IgD-negative memory B cell (primary cell): ENCODE data around the gene EHMT2. TPM values are rescaled to one million over a fixed set of nuclear protein-coding genes. Genes with fewer than 3 reads are reported as not detected.

ENCODE experiments used
- H3K27ac Mint-ChIP-seq, 3 donors: one replicate each; pipeline ENCODE4 v1.8.0; 2020 to 2022; ENCODE audit warnings: mild to moderate bottlenecking in 3 of 3, mixed read lengths in 3 of 3, moderate library complexity in 1 of 3
- H3K27me3 Mint-ChIP-seq: one replicate; pipeline ENCODE4 v1.8.0; 2021; ENCODE audit warnings: mixed read lengths
- H3K36me3 Mint-ChIP-seq: one replicate; pipeline ENCODE4 v1.8.0; 2020; ENCODE audit warnings: mild to moderate bottlenecking, mixed read lengths
- H3K4me1 Mint-ChIP-seq, 3 donors: one replicate each; pipeline ENCODE4 v1.8.0; 2020 to 2022; ENCODE audit warnings: mixed read lengths in 3 of 3, mild to moderate bottlenecking in 1 of 3
- H3K4me3 Mint-ChIP-seq, 4 donors: one replicate each; pipeline ENCODE4 v1.8.0; 2020 to 2022; ENCODE audit warnings: mild to moderate bottlenecking in 4 of 4, mixed read lengths in 4 of 4, moderate library complexity in 3 of 4
- H3K9me3 Mint-ChIP-seq, 3 donors: one replicate each; pipeline ENCODE4 v1.8.0; 2020 to 2021; ENCODE audit warnings: mixed read lengths in 3 of 3, mild to moderate bottlenecking in 1 of 3
- polyA plus RNA-seq: library from polyadenylated mRNA; unstranded; fragments of 300-500 nt; fragmentation: Illumina TruSeq; gene quantifications from one replicate; pipeline ENCODE4 v1.2.3, GENCODE V29; 2021

The EHMT2 gene
- polyA plus RNA-seq, 1 donor from 2014 or later, result 49.3 TPM

GRCh38 chr6:31905041-31905440, 7.5 kb upstream of the EHMT2 start:
- H3K4me3 Mint-ChIP-seq, result peak overlapping the region in 2 of 4 donors; percentile 23 to 50
- H3K27ac Mint-ChIP-seq, result no peak overlapping the region
- no peaks in the 10 kb centered on the region for H3K36me3 Mint-ChIP-seq
- peaks cover 12 to 15% (median 13%) of the 10 kb centered on the region in 3 donors for H3K4me1 Mint-ChIP-seq
- H3K27me3 Mint-ChIP-seq, result peaks cover 3% of the 10 kb centered on the region
- no peaks in the 10 kb centered on the region for H3K9me3 Mint-ChIP-seq

DNA sequence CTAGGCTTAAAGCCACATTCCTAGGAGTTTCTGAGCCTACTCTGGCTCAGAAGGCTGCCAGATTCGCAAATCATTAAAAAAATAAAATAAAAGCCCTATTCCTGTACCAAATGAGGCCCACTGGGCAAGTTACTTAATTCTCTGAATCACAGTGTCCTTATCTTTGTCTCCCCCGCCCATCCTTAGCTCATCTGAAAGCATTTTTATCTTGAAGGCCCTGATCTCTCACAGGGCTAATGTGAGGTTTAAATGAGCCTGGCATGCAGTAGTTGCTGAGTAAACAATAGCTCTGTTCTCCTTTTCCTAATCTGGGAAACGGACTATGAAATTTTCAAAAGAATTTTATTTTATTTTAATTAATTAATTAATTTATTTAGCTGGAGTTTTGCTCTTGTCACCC, 6.5 kb upstream of the EHMT2 start:
- H3K36me3 Mint-ChIP-seq, result no peaks in the 10 kb centered on the region
- H3K4me1 Mint-ChIP-seq, result peaks cover 13 to 16% (median 14%) of the 10 kb centered on the region in 3 donors
- H3K4me3 Mint-ChIP-seq, result peak overlapping the region in 1 of 4 donors; percentile 60
- no peaks in the 10 kb centered on the region for H3K9me3 Mint-ChIP-seq
- H3K27ac Mint-ChIP-seq, result no peak overlapping the region
- H3K27me3 Mint-ChIP-seq, result peaks cover 3% of the 10 kb centered on the region

DNA sequence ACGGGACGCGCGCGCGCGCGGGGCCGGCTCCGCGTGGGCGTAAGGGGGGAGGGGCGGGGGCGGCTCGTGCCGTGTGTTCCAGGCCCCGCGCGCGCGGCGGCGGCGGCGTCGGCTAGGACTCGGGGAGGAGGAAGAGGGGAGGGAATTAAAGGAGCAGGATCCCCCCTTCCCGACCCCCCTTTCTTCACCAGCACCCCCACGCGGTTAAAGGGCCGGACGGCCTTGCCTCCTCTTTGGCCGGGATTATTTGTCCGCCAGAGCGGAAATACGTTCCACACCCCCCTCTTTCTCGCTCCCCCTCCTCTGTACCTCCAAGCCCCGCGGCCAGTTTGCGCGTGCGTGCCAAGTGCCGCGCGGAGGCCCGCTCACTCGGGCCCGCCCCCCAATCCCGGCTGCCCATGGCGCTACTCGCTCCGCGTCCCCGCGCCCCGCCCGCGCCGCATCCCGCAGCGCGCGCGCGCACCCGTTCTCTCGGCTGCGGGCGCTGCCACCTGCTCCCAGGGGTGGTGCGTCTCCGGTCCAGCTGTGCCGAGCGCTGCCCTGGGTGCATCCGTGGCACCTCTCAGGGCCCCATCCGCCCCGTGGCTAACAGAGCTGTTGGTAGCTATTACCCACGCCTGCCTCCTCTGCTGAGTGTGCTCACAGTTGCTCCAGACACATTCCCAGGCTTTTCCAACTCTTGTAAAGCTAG, 4.6 kb upstream of the EHMT2 start, which contains the start of gene ZBTB12:
TSS of gene ZBTB12 (minus strand) at position 134 of the 691 bp plus-strand sequence. CDS start 781 bp downstream, outside the sequence.
- H3K27me3 Mint-ChIP-seq, result peaks cover 3% of the 10 kb centered on the region
- no peaks in the 10 kb centered on the region for H3K36me3 Mint-ChIP-seq
- no peaks in the 10 kb centered on the region for H3K9me3 Mint-ChIP-seq
- peak within 1 kb of the TSS; percentile 77 to 96 (median 90) for H3K4me3 Mint-ChIP-seq
- peak within 1 kb of the TSS; percentile 43 to 92 (median 63) for H3K27ac Mint-ChIP-seq
- H3K4me1 Mint-ChIP-seq, result peaks cover 13 to 22% (median 18%) of the 10 kb centered on the region in 3 donors

GRCh38 chr6:31901415-31901952, 4.0 kb upstream of the EHMT2 start:
- H3K27ac Mint-ChIP-seq, result peak overlapping the region; percentile 10 to 63 (median 43)
- H3K36me3 Mint-ChIP-seq, result no peaks in the 10 kb centered on the region
- peak overlapping the region; percentile 70 to 93 (median 76) for H3K4me3 Mint-ChIP-seq
- no peaks in the 10 kb centered on the region for H3K9me3 Mint-ChIP-seq
- H3K27me3 Mint-ChIP-seq, result peaks cover 3% of the 10 kb centered on the region
- H3K4me1 Mint-ChIP-seq, result peaks cover 13 to 22% (median 20%) of the 10 kb centered on the region in 3 donors

- Mint-ChIP-seq H3K27me3 (no peaks in the 10 kb centered on the region), H3K4me1 (peaks cover 13 to 24% (median 23%) of the 10 kb centered on the region in 3 donors), H3K36me3 (no peaks in the 10 kb centered on the region), H3K4me3 (peak overlapping the region; percentile 70 to 93 (median 76)), H3K9me3 (no peaks in the 10 kb centered on the region), H3K27ac (peak overlapping the region; percentile 27 to 43 (median 31))
Measured at GRCh38 chr6:31900917-31901414, 3.5 kb upstream of the EHMT2 start.

DNA sequence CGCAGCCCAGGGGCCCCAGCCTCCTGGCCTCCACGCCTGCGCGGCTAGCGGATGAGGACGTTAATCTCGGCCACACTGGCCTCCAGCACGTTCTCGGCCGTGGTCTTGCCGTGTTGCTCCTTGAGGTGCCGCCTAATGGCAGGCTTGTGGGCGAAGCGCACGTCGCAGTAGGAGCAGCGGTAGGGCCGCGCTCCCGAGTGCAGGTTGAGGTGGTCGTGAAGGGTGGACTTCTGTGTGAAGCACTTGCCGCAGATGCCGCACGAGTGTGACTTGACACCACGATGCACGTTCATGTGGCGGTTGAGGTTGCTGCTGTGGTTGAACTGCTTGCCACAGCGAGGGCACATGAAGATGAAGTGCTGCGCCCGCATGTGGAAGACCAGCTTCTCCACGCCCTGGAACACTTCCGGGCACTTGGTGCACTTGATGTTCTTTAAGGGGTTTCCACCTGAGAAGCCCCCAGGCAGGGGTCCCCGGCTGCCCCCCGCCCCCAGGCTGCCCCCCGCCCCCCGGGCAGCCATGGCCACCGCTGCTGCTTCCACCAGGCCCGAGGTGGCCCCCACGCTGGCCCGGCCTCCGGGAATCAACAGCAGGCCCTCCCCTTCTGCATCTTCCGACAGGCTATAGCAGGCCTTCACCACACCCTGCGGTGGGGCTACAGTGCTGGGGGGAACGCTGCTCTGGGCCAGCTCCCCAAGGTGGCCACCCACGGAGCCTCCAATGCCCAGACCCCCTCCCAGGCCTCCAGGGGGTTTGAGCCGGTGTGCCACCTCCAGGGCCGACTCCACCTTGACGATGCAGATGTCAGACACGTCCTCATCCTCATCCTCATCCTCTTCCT, 2.6 kb upstream of the EHMT2 start:
- no peaks in the 10 kb centered on the region for H3K9me3 Mint-ChIP-seq
- H3K4me1 Mint-ChIP-seq, result peaks cover 13 to 28% (median 25%) of the 10 kb centered on the region in 3 donors
- peak overlapping the region; percentile 32 to 98 (median 72) for H3K4me3 Mint-ChIP-seq
- H3K36me3 Mint-ChIP-seq, result no peaks in the 10 kb centered on the region
- peak overlapping the region in 1 of 3 donors; percentile 99 for H3K27ac Mint-ChIP-seq
- H3K27me3 Mint-ChIP-seq, result no peaks in the 10 kb centered on the region

- peak overlapping the region in 1 of 3 donors; percentile 99 for H3K27ac Mint-ChIP-seq
- no peaks in the 10 kb centered on the region for H3K9me3 Mint-ChIP-seq
- H3K4me3 Mint-ChIP-seq, result peak overlapping the region; percentile 14 to 98 (median 72)
- peaks cover 13 to 28% (median 25%) of the 10 kb centered on the region in 3 donors for H3K4me1 Mint-ChIP-seq
- H3K27me3 Mint-ChIP-seq, result no peaks in the 10 kb centered on the region
- no peaks in the 10 kb centered on the region for H3K36me3 Mint-ChIP-seq
Measured at GRCh38 chr6:31899215-31899614, 1.7 kb upstream of the EHMT2 start.

GRCh38 chr6:31898383-31899011, 999 bp upstream of the EHMT2 start:
- Mint-ChIP-seq H3K9me3 (no peaks in the 10 kb centered on the region), H3K27me3 (no peaks in the 10 kb centered on the region), H3K4me3 (peak overlapping the region; percentile 96 to 98 (median 96)), H3K4me1 (peaks cover 13 to 28% (median 25%) of the 10 kb centered on the region in 3 donors), H3K36me3 (no peaks in the 10 kb centered on the region), H3K27ac (peak overlapping the region; percentile 97 to 99 (median 97))

DNA sequence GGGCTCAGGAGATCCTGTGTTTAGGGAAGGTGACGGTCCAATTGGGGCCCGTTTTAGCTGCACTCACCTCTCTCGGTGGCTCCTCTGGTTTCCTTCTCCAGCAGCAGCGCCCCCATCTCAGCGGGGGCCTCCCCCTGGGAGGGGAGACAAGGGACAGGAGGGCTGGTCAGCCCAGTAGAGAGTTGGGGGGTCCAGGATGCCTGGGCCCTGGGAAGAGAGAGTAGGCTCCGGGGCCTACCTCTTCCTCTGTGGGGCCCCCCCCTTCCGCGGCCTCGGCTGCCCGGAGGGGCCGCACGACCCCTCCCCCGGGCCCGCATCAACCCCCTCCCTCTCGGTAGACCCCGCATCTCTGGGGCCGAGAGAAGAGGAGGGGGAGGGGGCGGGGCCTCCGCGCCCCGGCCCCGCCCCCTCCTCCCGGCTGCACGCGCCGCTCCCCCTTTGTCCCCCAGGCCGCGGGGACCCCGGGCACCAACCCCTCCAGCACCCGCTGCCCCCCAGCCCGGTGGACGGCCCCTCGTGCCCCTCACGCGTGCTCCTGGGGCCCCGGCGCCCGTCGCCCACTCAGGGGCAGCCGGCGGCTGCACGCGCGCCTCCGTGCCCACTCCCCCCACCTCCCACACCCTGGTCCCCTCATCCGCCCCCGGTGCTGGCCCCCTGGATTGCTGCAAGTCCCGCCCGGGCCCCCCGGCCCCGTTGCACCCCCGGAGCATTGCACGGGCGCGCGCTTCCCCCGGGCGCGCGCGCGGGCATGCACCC, 464 bp downstream of the EHMT2 start:
- Mint-ChIP-seq H3K9me3 (no peaks in the 10 kb centered on the region), H3K27ac (peak overlapping the region; percentile 74 to 98 (median 84)), H3K4me3 (peak overlapping the region; percentile 91 to 98 (median 96)), H3K4me1 (peaks cover 4 to 19% (median 17%) of the 10 kb centered on the region in 3 donors), H3K27me3 (no peaks in the 10 kb centered on the region), H3K36me3 (no peaks in the 10 kb centered on the region)

DNA sequence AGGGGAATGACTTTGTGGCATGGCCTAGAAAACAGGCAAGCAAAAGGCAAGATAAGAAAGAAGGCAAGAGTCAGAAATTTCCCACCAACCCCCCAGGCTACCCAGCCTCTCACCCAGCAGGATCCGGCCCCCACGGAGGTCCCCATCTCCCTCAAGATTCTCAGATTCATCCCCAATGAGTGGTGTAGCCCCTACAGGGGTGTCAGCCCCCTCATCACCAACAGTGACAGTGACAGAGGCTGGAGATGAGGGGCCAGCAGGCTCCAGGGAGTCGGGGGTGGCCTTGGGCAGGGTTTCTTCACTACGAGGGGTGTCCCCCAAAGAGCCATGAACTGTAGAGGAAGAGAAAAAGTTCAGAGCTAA, 1.0 kb downstream of the EHMT2 start:
- peaks cover 4 to 19% (median 17%) of the 10 kb centered on the region in 3 donors for H3K4me1 Mint-ChIP-seq
- peak overlapping the region; percentile 74 to 98 (median 84) for H3K27ac Mint-ChIP-seq
- no peaks in the 10 kb centered on the region for H3K9me3 Mint-ChIP-seq
- H3K27me3 Mint-ChIP-seq, result no peaks in the 10 kb centered on the region
- H3K4me3 Mint-ChIP-seq, result peak overlapping the region; percentile 80 to 94 (median 92)
- peaks cover under 1% of the 10 kb centered on the region for H3K36me3 Mint-ChIP-seq

DNA sequence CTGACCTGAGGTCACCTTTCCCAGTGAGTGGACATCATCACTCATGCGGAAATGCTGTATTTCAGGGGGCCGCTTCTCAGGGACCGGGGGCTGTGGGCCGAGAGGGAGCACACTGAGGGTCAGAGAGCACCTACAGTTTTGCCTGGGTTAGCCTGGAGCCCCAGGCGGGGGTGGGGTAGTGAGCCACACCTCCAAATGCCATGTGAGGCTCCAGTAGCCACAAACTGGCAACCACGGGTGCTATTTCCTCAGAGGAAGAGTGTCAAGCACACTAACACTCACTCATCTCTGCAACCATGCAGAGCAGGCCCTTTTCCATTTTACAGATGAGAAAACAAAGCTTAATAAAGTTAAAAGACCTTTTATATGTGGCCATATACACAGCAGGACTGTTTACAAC, 4.7 kb downstream of the EHMT2 start:
- Mint-ChIP-seq H3K36me3 (peaks cover 6% of the 10 kb centered on the region), H3K27me3 (no peaks in the 10 kb centered on the region), H3K4me1 (peaks cover 0 to 9% (median 7%) of the 10 kb centered on the region in 3 donors), H3K27ac (no peak overlapping the region), H3K9me3 (no peaks in the 10 kb centered on the region), H3K4me3 (peak overlapping the region in 1 of 4 donors; percentile 29)

GRCh38 chr6:31889331-31889972, 8.0 kb downstream of the EHMT2 start:
- Mint-ChIP-seq H3K4me1 (peaks cover 0 to 4% (median 0%) of the 10 kb centered on the region in 3 donors), H3K36me3 (peaks cover 9% of the 10 kb centered on the region), H3K4me3 (no peak overlapping the region), H3K27ac (peak overlapping the region in 1 of 3 donors; percentile 45), H3K27me3 (no peaks in the 10 kb centered on the region), H3K9me3 (no peaks in the 10 kb centered on the region)
